Measurements from ENCODE around the gene ABCC9.

The ABCC9 gene

GRCh38 chr12:21776175-21776574, 165.1 kb downstream of the ABCC9 start:
- H3K4me3 ChIP-seq (ENCODE audit: low read depth, low read length), result no peak overlapping the region
- no peaks in the 10 kb centered on the region for H3K9me3 ChIP-seq (ENCODE audit: severe bottlenecking)
- TF ChIP-seq CTCF (IDR thresholded peaks at IDR 0.05; ENCODE audit: low read depth, low read length), result no peak
- peaks cover 16% of the 10 kb centered on the region for H3K36me3 ChIP-seq
- DNase-seq, result no peak
- no peaks in the 10 kb centered on the region for H3K27me3 ChIP-seq (ENCODE audit: insufficient read depth, low read depth, severe bottlenecking)
- no peak overlapping the region for H3K27ac ChIP-seq

GRCh38 chr12:21775133-21775820, 165.9 kb downstream of the ABCC9 start:
- Histone ChIP-seq H3K36me3 (peaks cover 18% of the 10 kb centered on the region), H3K9me3 (ENCODE audit: severe bottlenecking) (no peaks in the 10 kb centered on the region), H3K27me3 (ENCODE audit: insufficient read depth, low read depth, severe bottlenecking) (no peaks in the 10 kb centered on the region), H3K4me3 (ENCODE audit: low read depth, low read length) (peak overlapping the region; percentile 88), H3K27ac (peak overlapping the region; percentile 28)
- DNase-seq, result no peak
- no peak for TF ChIP-seq CTCF (IDR thresholded peaks at IDR 0.05; ENCODE audit: low read depth, low read length)

GRCh38 chr12:21774358-21775132, 166.7 kb downstream of the ABCC9 start, which contains the start of gene KCNJ8:
Gene KCNJ8, minus strand, starts transcription at chr12:21774706. Its CDS starts 1,090 bp downstream, at chr12:21773616.
- Histone ChIP-seq H3K36me3 (peaks cover 22% of the 10 kb centered on the region), H3K4me3 (ENCODE audit: low read depth, low read length) (peak within 1 kb of the TSS; percentile 88), H3K27me3 (ENCODE audit: insufficient read depth, low read depth, severe bottlenecking) (no peaks in the 10 kb centered on the region), H3K9me3 (ENCODE audit: severe bottlenecking) (no peaks in the 10 kb centered on the region), H3K27ac (peak within 1 kb of the TSS; percentile 80)
- DNase-seq, result peak; percentile 88
- TF ChIP-seq CTCF (IDR thresholded peaks at IDR 0.05; ENCODE audit: low read depth, low read length), result no peak

GRCh38 chr12:21773806-21774205, 167.4 kb downstream of the ABCC9 start:
- TF ChIP-seq CTCF (IDR thresholded peaks at IDR 0.05; ENCODE audit: low read depth, low read length), result no peak
- peaks cover 29% of the 10 kb centered on the region for H3K36me3 ChIP-seq
- H3K4me3 ChIP-seq (ENCODE audit: low read depth, low read length), result peak overlapping the region; percentile 88
- H3K27ac ChIP-seq, result peak overlapping the region; percentile 80
- no peaks in the 10 kb centered on the region for H3K27me3 ChIP-seq (ENCODE audit: insufficient read depth, low read depth, severe bottlenecking)
- H3K9me3 ChIP-seq (ENCODE audit: severe bottlenecking), result no peaks in the 10 kb centered on the region
- DNase-seq, result peak; percentile 34

- H3K27me3 ChIP-seq (ENCODE audit: insufficient read depth, low read depth, severe bottlenecking), result no peaks in the 10 kb centered on the region
- peak; percentile 88 for TF ChIP-seq CTCF (IDR thresholded peaks at IDR 0.05; ENCODE audit: low read depth, low read length)
- H3K36me3 ChIP-seq, result peaks cover 32% of the 10 kb centered on the region
- no peaks in the 10 kb centered on the region for H3K9me3 ChIP-seq (ENCODE audit: severe bottlenecking)
- peak overlapping the region; percentile 80 for H3K27ac ChIP-seq
- peak; percentile 89 for DNase-seq
- peak overlapping the region; percentile 88 for H3K4me3 ChIP-seq (ENCODE audit: low read depth, low read length)
These were observed 167.9 kb downstream of the ABCC9 start for GRCh38 chr12:21773263-21773741.
